SK-N-MC (cell line): ENCODE results near the gene GLI3.

ENCODE experiments used
- EZH2 ChIP-seq: fragments of 200-600 bp; sonication (generic); IDR thresholded peaks from one replicate; pipeline ENCODE4 v1.6.1; 2017; ENCODE audit warnings: antibody characterized with exemption
- FOXP2 ChIP-seq: optimal IDR thresholded peaks from 2 replicates; pipeline ENCODE3; 2011; ENCODE audit warnings: mild to moderate bottlenecking, moderate library complexity; ENCODE audit not compliant: insufficient read depth; ENCODE audit errors: extremely low read length, control extremely low read depth
- POLR2AphosphoS5 ChIP-seq: IDR thresholded peaks from 2 replicates; pipeline ENCODE4 v1.6.1; 2012; ENCODE audit warnings: mild to moderate bottlenecking, low read depth, low read length, borderline replicate concordance

- TF ChIP-seq POLR2AphosphoS5 (no peak), EZH2 (no peak), FOXP2 (no peak)
Observed at GRCh38 chr7:42027521-42027920, 209.5 kb downstream of the GLI3 start.
